SK-N-SH treated with all-trans-retinoic acid at 6 μM for 48 hours (cell line): ENCODE data around the gene CYP1B1.

Source experiments
- ARNTL ChIP-seq: fragments of 450-650 bp; formaldehyde crosslinking; IDR thresholded peaks from 2 replicates; pipeline ENCODE4 v1.5.0; 2020; ENCODE audit warnings: low read depth, mild to moderate bottlenecking, moderate library complexity, borderline replicate concordance
- CREB5 ChIP-seq: fragments of 250-450 bp; sonication (Bioruptor Pico); IDR thresholded peaks from 2 replicates; pipeline ENCODE4 v1.5.1; 2020; ENCODE audit warnings: low read depth, mild to moderate bottlenecking, moderate library complexity
- CSDC2 ChIP-seq: fragments of 250-450 bp; sonication (Bioruptor Pico); IDR thresholded peaks from 2 replicates; pipeline ENCODE4 v1.5.0; 2020; ENCODE audit warnings: mild to moderate bottlenecking, moderate library complexity
- ESRRG ChIP-seq: fragments of 250-450 bp; sonication (Bioruptor Pico); IDR thresholded peaks from 2 replicates; pipeline ENCODE4 v1.6.1; 2021; ENCODE audit warnings: mild to moderate bottlenecking
- GLIS3 ChIP-seq: fragments of 250-450 bp; sonication (Bioruptor Pico); IDR thresholded peaks from 2 replicates; pipeline ENCODE4 v1.5.0; 2020; ENCODE audit warnings: mild to moderate bottlenecking, moderate library complexity
- OSR1 ChIP-seq: fragments of 250-450 bp; sonication (Bioruptor Pico); IDR thresholded peaks from 2 replicates; pipeline ENCODE4 v1.8.0; 2022; ENCODE audit warnings: moderate library complexity, mild to moderate bottlenecking, inconsistent platforms
- RARB ChIP-seq: fragments of 250-450 bp; sonication (Bioruptor Pico); IDR thresholded peaks from 2 replicates; pipeline ENCODE4 v1.8.0; 2021; ENCODE audit warnings: mild to moderate bottlenecking, moderate library complexity
- TOX ChIP-seq: fragments of 250-450 bp; sonication (Bioruptor Pico); IDR thresholded peaks from 2 replicates; pipeline ENCODE4 v1.8.0; 2021; ENCODE audit warnings: mild to moderate bottlenecking, moderate library complexity, borderline replicate concordance
- ZC3H10 ChIP-seq: fragments of 250-450 bp; sonication (Bioruptor Pico); IDR thresholded peaks from 2 replicates; pipeline ENCODE4 v1.5.1; 2021; ENCODE audit warnings: mild to moderate bottlenecking, moderate library complexity
- ZFP3 ChIP-seq: fragments of 250-450 bp; sonication (Bioruptor Pico); IDR thresholded peaks from 2 replicates; pipeline ENCODE4 v1.5.0; 2020; ENCODE audit warnings: mild to moderate bottlenecking, moderate library complexity
- ZFP30 ChIP-seq: fragments of 450-650 bp; formaldehyde crosslinking; IDR thresholded peaks from 2 replicates; pipeline ENCODE4 v1.5.0; 2022; ENCODE audit warnings: mild to moderate bottlenecking, moderate library complexity
- ZNF565 ChIP-seq: fragments of 450-650 bp; formaldehyde crosslinking; conservative IDR thresholded peaks from 2 replicates; pipeline ENCODE4 v1.5.0; 2020; ENCODE audit warnings: low read depth, mild to moderate bottlenecking, moderate library complexity
- TF ChIP-seq, protein P1 (sequence below): fragments of 250-450 bp; sonication (Bioruptor Pico); IDR thresholded peaks from 2 replicates; pipeline ENCODE4 v1.8.0; 2020; ENCODE audit warnings: mild to moderate bottlenecking, moderate library complexity, borderline replicate concordance
- TF ChIP-seq, protein P2 (sequence below): fragments of 250-450 bp; sonication (Bioruptor Pico); IDR thresholded peaks from 2 replicates; pipeline ENCODE4 v1.5.1; 2021; ENCODE audit warnings: mild to moderate bottlenecking, moderate library complexity

GRCh38 chr2:38120829-38121228 is 44.9 kb upstream of the CYP1B1 start:
- TF ChIP-seq RARB (CRISPR knock-in tag) (no peak), ESRRG (CRISPR knock-in tag) (no peak), GLIS3 (CRISPR knock-in tag) (no peak), ZC3H10 (CRISPR knock-in tag) (no peak), CSDC2 (no peak), ARNTL (CRISPR knock-in tag) (no peak), ZNF565 (no peak), CREB5 (no peak), OSR1 (CRISPR knock-in tag) (no peak), TOX (CRISPR knock-in tag) (no peak), ZFP3 (CRISPR knock-in tag) (no peak), ZFP30 (CRISPR knock-in tag) (no peak)
- TF ChIP-seq, protein P1, sequence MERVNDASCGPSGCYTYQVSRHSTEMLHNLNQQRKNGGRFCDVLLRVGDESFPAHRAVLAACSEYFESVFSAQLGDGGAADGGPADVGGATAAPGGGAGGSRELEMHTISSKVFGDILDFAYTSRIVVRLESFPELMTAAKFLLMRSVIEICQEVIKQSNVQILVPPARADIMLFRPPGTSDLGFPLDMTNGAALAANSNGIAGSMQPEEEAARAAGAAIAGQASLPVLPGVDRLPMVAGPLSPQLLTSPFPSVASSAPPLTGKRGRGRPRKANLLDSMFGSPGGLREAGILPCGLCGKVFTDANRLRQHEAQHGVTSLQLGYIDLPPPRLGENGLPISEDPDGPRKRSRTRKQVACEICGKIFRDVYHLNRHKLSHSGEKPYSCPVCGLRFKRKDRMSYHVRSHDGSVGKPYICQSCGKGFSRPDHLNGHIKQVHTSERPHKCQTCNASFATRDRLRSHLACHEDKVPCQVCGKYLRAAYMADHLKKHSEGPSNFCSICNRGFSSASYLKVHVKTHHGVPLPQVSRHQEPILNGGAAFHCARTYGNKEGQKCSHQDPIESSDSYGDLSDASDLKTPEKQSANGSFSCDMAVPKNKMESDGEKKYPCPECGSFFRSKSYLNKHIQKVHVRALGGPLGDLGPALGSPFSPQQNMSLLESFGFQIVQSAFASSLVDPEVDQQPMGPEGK (CRISPR knock-in tag): no peak
- TF ChIP-seq, protein P2, sequence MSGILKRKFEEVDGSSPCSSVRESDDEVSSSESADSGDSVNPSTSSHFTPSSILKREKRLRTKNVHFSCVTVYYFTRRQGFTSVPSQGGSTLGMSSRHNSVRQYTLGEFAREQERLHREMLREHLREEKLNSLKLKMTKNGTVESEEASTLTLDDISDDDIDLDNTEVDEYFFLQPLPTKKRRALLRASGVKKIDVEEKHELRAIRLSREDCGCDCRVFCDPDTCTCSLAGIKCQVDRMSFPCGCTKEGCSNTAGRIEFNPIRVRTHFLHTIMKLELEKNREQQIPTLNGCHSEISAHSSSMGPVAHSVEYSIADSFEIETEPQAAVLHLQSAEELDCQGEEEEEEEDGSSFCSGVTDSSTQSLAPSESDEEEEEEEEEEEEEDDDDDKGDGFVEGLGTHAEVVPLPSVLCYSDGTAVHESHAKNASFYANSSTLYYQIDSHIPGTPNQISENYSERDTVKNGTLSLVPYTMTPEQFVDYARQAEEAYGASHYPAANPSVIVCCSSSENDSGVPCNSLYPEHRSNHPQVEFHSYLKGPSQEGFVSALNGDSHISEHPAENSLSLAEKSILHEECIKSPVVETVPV (CRISPR knock-in tag): no peak
